ENCODE measurements around the gene ZNF469. TPM values are rescaled to one million over a fixed set of nuclear protein-coding genes. Genes with fewer than 3 reads are reported as not detected.

Gene ZNF469
- polyA plus RNA-seq, 1 donor (not counting 4 experiments of a cell fraction or from before 2014, with no cell fraction given) = not detected

GRCh38 chr16:88427376-88427775 is 44.6 kb downstream of the ZNF469 start:
- Histone ChIP-seq H3K79me2 (ENCODE audit: control insufficient read depth, insufficient read depth, low read length) (no peaks in the 10 kb centered on the region), H3K36me3 (ENCODE audit: control insufficient read depth in 2 of 2, extremely low read depth in 1 of 2, insufficient read depth in 2 of 2, low read length in 2 of 2) (no peaks in the 10 kb centered on the region), H3K9me1 (ENCODE audit: control insufficient read depth, extremely low read depth, insufficient read depth, low read length) (no peaks in the 10 kb centered on the region), H4K20me1 (ENCODE audit: control insufficient read depth, extremely low read depth, insufficient read depth, low read length) (no peaks in the 10 kb centered on the region), H3K9me3 (ENCODE audit: control insufficient read depth, low read depth, low read length) (no peaks in the 10 kb centered on the region), H3K27me3 (ENCODE audit: control insufficient read depth, extremely low read depth, insufficient read depth, low read length) (peaks cover 47% of the 10 kb centered on the region), H3K4me2 (ENCODE audit: control insufficient read depth, extremely low read depth, insufficient read depth, low read depth, low read length) (no peak overlapping the region), H3K9ac (ENCODE audit: control insufficient read depth, extremely low read depth, insufficient read depth, low read length) (no peak overlapping the region), H2AFZ (ENCODE audit: control insufficient read depth, low read length) (no peak overlapping the region), H3K27ac (ENCODE audit: control insufficient read depth, insufficient read depth, low read length) (no peak overlapping the region), H3K4me3 (ENCODE audit: control insufficient read depth in 2 of 3, extremely low read depth in 1 of 3, insufficient read depth in 2 of 3, low read depth in 1 of 3, low read length in 3 of 3) (no peak overlapping the region), H3K4me1 (ENCODE audit: control insufficient read depth, extremely low read depth, insufficient read depth, low read length) (peaks cover 10% of the 10 kb centered on the region)
- no peak for DNase-seq (ENCODE audit: low read depth, low spot score)
- dilution Hi-C loops (cut with MboI; ENCODE audit: extremely low pct_ligation_motif_present, low sequenced_read_pairs) = no loop called here
- no peak for TF ChIP-seq EZH2 (IDR thresholded peaks at IDR 0.05; ENCODE audit: low read length)
- TF ChIP-seq, protein P1, sequence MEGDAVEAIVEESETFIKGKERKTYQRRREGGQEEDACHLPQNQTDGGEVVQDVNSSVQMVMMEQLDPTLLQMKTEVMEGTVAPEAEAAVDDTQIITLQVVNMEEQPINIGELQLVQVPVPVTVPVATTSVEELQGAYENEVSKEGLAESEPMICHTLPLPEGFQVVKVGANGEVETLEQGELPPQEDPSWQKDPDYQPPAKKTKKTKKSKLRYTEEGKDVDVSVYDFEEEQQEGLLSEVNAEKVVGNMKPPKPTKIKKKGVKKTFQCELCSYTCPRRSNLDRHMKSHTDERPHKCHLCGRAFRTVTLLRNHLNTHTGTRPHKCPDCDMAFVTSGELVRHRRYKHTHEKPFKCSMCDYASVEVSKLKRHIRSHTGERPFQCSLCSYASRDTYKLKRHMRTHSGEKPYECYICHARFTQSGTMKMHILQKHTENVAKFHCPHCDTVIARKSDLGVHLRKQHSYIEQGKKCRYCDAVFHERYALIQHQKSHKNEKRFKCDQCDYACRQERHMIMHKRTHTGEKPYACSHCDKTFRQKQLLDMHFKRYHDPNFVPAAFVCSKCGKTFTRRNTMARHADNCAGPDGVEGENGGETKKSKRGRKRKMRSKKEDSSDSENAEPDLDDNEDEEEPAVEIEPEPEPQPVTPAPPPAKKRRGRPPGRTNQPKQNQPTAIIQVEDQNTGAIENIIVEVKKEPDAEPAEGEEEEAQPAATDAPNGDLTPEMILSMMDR (optimal IDR thresholded peaks at IDR 0.05 in 1 of 3, IDR thresholded peaks at IDR 0.05 in 1 of 3, conservative IDR thresholded peaks at IDR 0.05 in 1 of 3; ENCODE audit: extremely low read depth in 1 of 3, insufficient read depth in 2 of 3, low read length in 3 of 3) = no peak
- no peak for FAIRE-seq

GRCh38 chr16:88428156-88428555 is 45.4 kb downstream of the ZNF469 start:
- no peak overlapping the region for H3K27ac ChIP-seq (ENCODE audit: control insufficient read depth, insufficient read depth, low read length)
- H3K9me3 ChIP-seq (ENCODE audit: control insufficient read depth, low read depth, low read length) = no peaks in the 10 kb centered on the region
- peaks cover 55% of the 10 kb centered on the region for H3K27me3 ChIP-seq (ENCODE audit: control insufficient read depth, extremely low read depth, insufficient read depth, low read length)
- H3K9ac ChIP-seq (ENCODE audit: control insufficient read depth, extremely low read depth, insufficient read depth, low read length) = no peak overlapping the region
- no peaks in the 10 kb centered on the region for H3K36me3 ChIP-seq (ENCODE audit: control insufficient read depth in 2 of 2, extremely low read depth in 1 of 2, insufficient read depth in 2 of 2, low read length in 2 of 2)
- no peaks in the 10 kb centered on the region for H4K20me1 ChIP-seq (ENCODE audit: control insufficient read depth, extremely low read depth, insufficient read depth, low read length)
- TF ChIP-seq EZH2 (IDR thresholded peaks at IDR 0.05; ENCODE audit: low read length) = no peak
- no peak overlapping the region for H3K4me2 ChIP-seq (ENCODE audit: control insufficient read depth, extremely low read depth, insufficient read depth, low read depth, low read length)
- H3K9me1 ChIP-seq (ENCODE audit: control insufficient read depth, extremely low read depth, insufficient read depth, low read length) = no peaks in the 10 kb centered on the region
- dilution Hi-C loops (cut with MboI; ENCODE audit: extremely low pct_ligation_motif_present, low sequenced_read_pairs) = no loop called here
- H3K79me2 ChIP-seq (ENCODE audit: control insufficient read depth, insufficient read depth, low read length) = no peaks in the 10 kb centered on the region
- FAIRE-seq = no peak
- peaks cover 10% of the 10 kb centered on the region for H3K4me1 ChIP-seq (ENCODE audit: control insufficient read depth, extremely low read depth, insufficient read depth, low read length)
- DNase-seq (ENCODE audit: low read depth, low spot score) = no peak
- H3K4me3 ChIP-seq (ENCODE audit: control insufficient read depth in 2 of 3, extremely low read depth in 1 of 3, insufficient read depth in 2 of 3, low read depth in 1 of 3, low read length in 3 of 3) = no peak overlapping the region
- no peak overlapping the region for H2AFZ ChIP-seq (ENCODE audit: control insufficient read depth, low read length)
